ENCODE results near the gene SCRN1. TPM values are rescaled to one million over a fixed set of nuclear protein-coding genes. Genes with fewer than 3 reads are reported as not detected.

SCRN1 gene
- total RNA-seq, 1 donor from 2014 or later, result 13.4 TPM

- TF ChIP-seq CTCF (IDR thresholded peaks at IDR 0.05; ENCODE audit: borderline replicate concordance), result no peak
- no peak overlapping the region for H3K27ac ChIP-seq (replicated peaks)
- no peak for DNase-seq
- no peak overlapping the region for H3K4me3 ChIP-seq
- H3K4me1 ChIP-seq, result peaks cover 20% of the 10 kb centered on the region
- intact Hi-C loops (cut with micrococcal nuclease), result no loop called here
- peaks cover 38% of the 10 kb centered on the region for H3K9me3 ChIP-seq (replicated peaks)
- H3K27me3 ChIP-seq (ENCODE audit: low read depth), result peaks cover 43% of the 10 kb centered on the region
- H3K36me3 ChIP-seq, result no peaks in the 10 kb centered on the region
Observed at GRCh38 chr7:29990931-29991330, 1.3 kb upstream of the SCRN1 start.

- Histone ChIP-seq H3K4me3 (peak overlapping the region; percentile 78), H3K9me3 (replicated peaks) (peaks cover 15% of the 10 kb centered on the region), H3K27me3 (ENCODE audit: low read depth) (peaks cover 43% of the 10 kb centered on the region), H3K4me1 (peaks cover 20% of the 10 kb centered on the region), H3K36me3 (no peaks in the 10 kb centered on the region), H3K27ac (replicated peaks) (peak overlapping the region; percentile 82)
- intact Hi-C loops (cut with micrococcal nuclease), result no loop called here
- TF ChIP-seq CTCF (IDR thresholded peaks at IDR 0.05; ENCODE audit: borderline replicate concordance), result no peak
- peak; percentile 53 for DNase-seq
Observed at GRCh38 chr7:29988424-29989256, 961 bp downstream of the SCRN1 start.

DNA sequence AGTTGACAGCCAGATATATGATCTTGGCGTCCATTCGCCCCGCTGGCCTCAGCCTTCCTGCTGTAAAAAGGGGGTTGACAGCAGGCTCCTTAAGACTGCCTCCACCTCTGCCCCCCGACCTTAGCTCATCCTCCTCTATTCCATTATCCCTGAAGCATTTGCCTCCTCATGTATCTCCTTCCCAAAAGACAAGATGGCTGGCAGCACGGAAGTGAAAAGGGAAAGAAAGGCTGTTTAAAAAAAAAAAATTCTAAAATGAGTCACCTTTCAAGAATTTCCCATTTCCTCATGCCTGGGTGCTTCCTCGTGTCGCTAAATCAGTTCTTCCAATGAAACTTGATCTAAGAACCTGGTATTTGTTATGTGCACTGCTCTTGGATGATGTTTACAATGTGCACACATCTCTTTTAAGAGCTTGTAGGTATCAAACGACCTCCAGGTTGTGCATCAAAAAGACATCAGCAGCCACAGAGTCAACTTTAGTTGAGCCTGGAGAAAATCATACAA, 1.7 kb downstream of the SCRN1 start:
- peaks cover 43% of the 10 kb centered on the region for H3K27me3 ChIP-seq (ENCODE audit: low read depth)
- intact Hi-C loops (cut with micrococcal nuclease), result no loop called here
- no peaks in the 10 kb centered on the region for H3K36me3 ChIP-seq
- no peak for TF ChIP-seq CTCF (IDR thresholded peaks at IDR 0.05; ENCODE audit: borderline replicate concordance)
- H3K9me3 ChIP-seq (replicated peaks), result peaks cover 7% of the 10 kb centered on the region
- DNase-seq, result no peak
- peak overlapping the region; percentile 82 for H3K27ac ChIP-seq (replicated peaks)
- peak overlapping the region; percentile 78 for H3K4me3 ChIP-seq
- peaks cover 20% of the 10 kb centered on the region for H3K4me1 ChIP-seq

DNA sequence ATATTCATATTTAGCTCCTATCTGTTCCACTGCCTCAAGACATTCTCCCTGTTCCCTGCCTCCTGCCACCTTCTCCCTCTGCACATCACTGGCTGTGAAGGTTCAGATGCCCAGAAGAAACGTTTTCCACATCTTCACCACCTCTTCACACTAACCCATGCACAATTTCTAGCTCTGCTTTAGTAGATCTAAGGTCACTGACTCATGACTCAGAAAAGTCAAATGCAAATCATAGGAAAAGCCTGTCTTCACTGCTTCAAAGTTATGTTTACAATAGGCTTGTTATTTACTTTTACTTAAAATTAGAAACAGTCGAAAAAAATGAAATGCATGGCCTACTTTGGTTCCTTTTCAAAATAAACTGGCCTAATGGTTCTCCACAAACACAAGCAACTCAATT, 2.5 kb downstream of the SCRN1 start:
- intact Hi-C loops (cut with micrococcal nuclease), result no loop called here
- Histone ChIP-seq H3K36me3 (no peaks in the 10 kb centered on the region), H3K27ac (replicated peaks) (no peak overlapping the region), H3K4me3 (no peak overlapping the region), H3K4me1 (peaks cover 20% of the 10 kb centered on the region), H3K9me3 (replicated peaks) (no peaks in the 10 kb centered on the region), H3K27me3 (ENCODE audit: low read depth) (peaks cover 39% of the 10 kb centered on the region)
- no peak for DNase-seq
- no peak for TF ChIP-seq CTCF (IDR thresholded peaks at IDR 0.05; ENCODE audit: borderline replicate concordance)

GRCh38 chr7:29980151-29980550, 9.4 kb downstream of the SCRN1 start:
- no peaks in the 10 kb centered on the region for H3K36me3 ChIP-seq
- no peak for DNase-seq
- no peaks in the 10 kb centered on the region for H3K27me3 ChIP-seq (ENCODE audit: low read depth)
- H3K4me1 ChIP-seq, result peaks cover 9% of the 10 kb centered on the region
- intact Hi-C loops (cut with micrococcal nuclease), result no loop called here
- H3K4me3 ChIP-seq, result no peak overlapping the region
- no peaks in the 10 kb centered on the region for H3K9me3 ChIP-seq (replicated peaks)
- no peak overlapping the region for H3K27ac ChIP-seq (replicated peaks)
- TF ChIP-seq CTCF (IDR thresholded peaks at IDR 0.05; ENCODE audit: borderline replicate concordance), result no peak
